ENCODE results near the gene SYTL4. TPM values are rescaled to one million over a fixed set of nuclear protein-coding genes. Genes with fewer than 3 reads are reported as not detected.

The SYTL4 gene
- total and polyA plus RNA-seq, 2 experiments from 2014 or later, result 0.28 TPM; not detected in 1

- TF ChIP-seq CTCF (conservative IDR thresholded peaks at IDR 0.05; ENCODE audit: low read depth in 2 of 2), result no peak
Measured at GRCh38 chrX:100662170-100662569, 69.8 kb downstream of the SYTL4 start (continued).

GRCh38 chrX:100659431-100660137, 72.3 kb downstream of the SYTL4 start:
- H3K4me3 ChIP-seq, result no peak overlapping the region
- no peaks in the 10 kb centered on the region for H3K9me2 ChIP-seq (ENCODE audit: insufficient read depth)
- H4K20me1 ChIP-seq (replicated peaks; ENCODE audit: insufficient read depth), result no peaks in the 10 kb centered on the region
- no peak overlapping the region for H2AFZ ChIP-seq
- Mint-ChIP-seq H3K36me3 (ENCODE audit: low read depth) (no peaks in the 10 kb centered on the region), H3K27ac (no peak overlapping the region), H3K27me3 (ENCODE audit: insufficient read depth, low read depth, poor library complexity) (no peaks in the 10 kb centered on the region), H3K9me3 (no peaks in the 10 kb centered on the region), H3K4me3 (no peak overlapping the region), H3K4me1 (no peaks in the 10 kb centered on the region)
- H3K27ac ChIP-seq (ENCODE audit: low read depth), result no peak overlapping the region
- H3K4me2 ChIP-seq, result no peak overlapping the region
- no peak for ATAC-seq
- H3F3A ChIP-seq (replicated peaks; ENCODE audit: low read depth), result no peaks in the 10 kb centered on the region
- DNase-seq (ENCODE audit: low spot score), result no peak
- no peaks in the 10 kb centered on the region for H3K27me3 ChIP-seq (ENCODE audit: insufficient read depth)
- H3K79me2 ChIP-seq (replicated peaks; ENCODE audit: insufficient read depth), result no peaks in the 10 kb centered on the region
- H3K36me3 ChIP-seq (ENCODE audit: insufficient read depth), result no peaks in the 10 kb centered on the region
- no peaks in the 10 kb centered on the region for H3K4me1 ChIP-seq (ENCODE audit: insufficient read depth)
- TF ChIP-seq ETS1 (IDR thresholded peaks at IDR 0.05), result no peak
- TF ChIP-seq CTCF (conservative IDR thresholded peaks at IDR 0.05; ENCODE audit: low read depth in 2 of 2), result no peak
- TF ChIP-seq REST (IDR thresholded peaks at IDR 0.05; ENCODE audit: unreplicated experiment), result no peak
- TF ChIP-seq POLR2AphosphoS5 (IDR thresholded peaks at IDR 0.05; ENCODE audit: low read depth), result no peak
- no peak for TF ChIP-seq EZH2phosphoT487 (IDR thresholded peaks at IDR 0.05; ENCODE audit: unreplicated experiment)
- no peak for TF ChIP-seq CREB1 (CRISPR knock-in tag; IDR thresholded peaks at IDR 0.05; ENCODE audit: low read depth)
- TF ChIP-seq EZH2 (IDR thresholded peaks at IDR 0.05; ENCODE audit: low read depth, unreplicated experiment), result no peak
- no peak for TF ChIP-seq JUNB (IDR thresholded peaks at IDR 0.05; ENCODE audit: unreplicated experiment)
- no peak for TF ChIP-seq NANOG (IDR thresholded peaks at IDR 0.05; ENCODE audit: borderline replicate concordance)
- no peak for TF ChIP-seq ZNF114 (CRISPR knock-in tag; IDR thresholded peaks at IDR 0.05)
